Fibroblast of peridontal ligament (primary cell): ENCODE data around the gene C10orf90.
A peak's percentile ranks its signal among the peaks of the same experiment; 100 is the strongest.

ENCODE experiments used
- DNase-seq: peaks from one replicate; pipeline ENCODE4 v3.0.0-alpha.2; 2010; ENCODE audit errors: extremely low read depth

Gene C10orf90

DNA sequence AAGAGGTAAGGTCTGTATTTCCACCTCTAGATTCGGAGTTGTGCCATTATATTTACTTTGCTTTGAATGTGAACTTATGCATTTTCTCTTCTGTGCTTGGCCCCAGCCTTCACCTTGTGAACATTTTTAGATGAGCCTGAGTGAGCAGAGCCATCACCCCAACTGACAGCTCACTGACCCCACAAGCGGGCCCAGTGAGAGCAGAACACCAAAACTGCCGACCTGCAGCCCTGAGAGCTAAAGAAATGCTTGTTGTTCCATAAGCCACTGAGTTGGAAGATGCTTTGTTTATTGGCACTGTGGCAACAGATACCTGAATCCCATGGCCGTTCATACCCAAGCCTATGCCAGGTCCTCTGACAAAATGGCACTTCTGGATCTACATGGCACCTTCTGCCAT, 37.8 kb downstream of the C10orf90 start:
- DNase-seq, result no peak

DNA sequence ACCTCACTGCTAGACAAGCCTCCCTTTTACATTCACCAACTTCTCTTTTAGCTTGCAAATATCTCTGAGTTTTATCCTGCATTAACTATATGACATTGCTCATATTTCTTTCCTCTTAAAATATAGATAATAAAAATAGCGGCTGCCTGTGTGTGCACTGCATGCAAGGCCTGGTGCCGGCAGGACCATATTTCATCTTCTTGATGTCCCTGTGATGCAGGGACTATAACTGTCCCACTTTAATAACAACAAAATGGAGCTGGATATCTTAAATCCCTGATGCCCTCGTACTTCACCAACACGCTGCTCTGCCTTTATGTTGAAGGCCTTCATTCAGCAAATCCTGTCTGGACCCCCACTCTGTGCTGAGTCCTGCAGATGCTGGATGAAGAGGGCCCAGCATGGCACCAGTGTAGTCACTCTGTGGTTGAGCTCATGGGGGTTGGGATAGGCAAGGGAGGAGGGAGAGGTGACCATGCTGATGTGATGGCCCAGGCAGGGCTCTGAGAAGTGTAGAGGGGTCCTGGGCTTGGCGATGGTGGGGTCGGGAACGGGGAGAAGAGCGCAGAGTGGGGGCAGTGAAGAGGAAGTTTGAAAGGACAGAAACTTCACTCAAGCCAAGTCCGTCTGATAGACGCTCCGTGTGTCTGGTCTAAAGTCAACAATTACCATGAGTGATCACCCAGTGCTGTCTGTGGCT, 40.4 kb downstream of the C10orf90 start:
- no peak for DNase-seq

DNA sequence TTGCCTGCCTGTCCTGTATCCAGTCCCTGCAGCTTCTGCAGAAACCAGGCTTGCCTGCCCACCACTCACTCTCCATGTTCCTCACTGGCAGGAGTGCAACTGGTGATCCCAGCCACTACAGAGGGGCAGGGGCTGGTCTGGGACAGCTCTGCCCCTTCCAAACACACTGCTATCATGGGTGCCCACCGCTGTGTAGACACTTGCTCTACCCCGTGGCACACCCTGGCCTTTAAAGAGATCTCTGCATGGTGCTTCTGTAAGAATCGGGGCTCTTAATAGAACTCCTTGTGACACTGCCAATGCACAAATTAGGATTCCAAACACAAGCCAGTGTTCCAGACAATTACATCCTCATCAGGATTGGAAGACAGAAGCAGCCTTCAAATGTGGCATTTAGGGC, 41.7 kb downstream of the C10orf90 start:
- DNase-seq, result no peak

DNA sequence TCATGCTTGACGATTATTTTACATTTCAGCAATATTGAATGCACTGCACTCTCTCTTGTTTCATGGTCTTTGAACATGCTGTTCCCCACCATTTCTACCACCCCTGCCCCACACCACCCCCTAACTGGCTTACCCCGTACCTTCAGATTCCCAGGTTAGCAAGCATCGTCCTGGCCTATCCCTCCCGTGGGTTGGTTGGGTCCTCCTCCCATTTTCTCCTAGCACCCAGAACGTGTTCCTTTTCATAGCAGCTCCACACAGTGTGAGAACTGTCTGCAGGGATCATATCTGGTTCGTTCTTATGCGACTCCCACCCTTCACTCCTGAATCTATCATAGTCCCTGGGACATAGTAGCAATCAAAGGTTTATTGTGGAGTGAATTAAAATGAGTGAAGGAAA, 48.6 kb downstream of the C10orf90 start:
- DNase-seq, result no peak

DNA sequence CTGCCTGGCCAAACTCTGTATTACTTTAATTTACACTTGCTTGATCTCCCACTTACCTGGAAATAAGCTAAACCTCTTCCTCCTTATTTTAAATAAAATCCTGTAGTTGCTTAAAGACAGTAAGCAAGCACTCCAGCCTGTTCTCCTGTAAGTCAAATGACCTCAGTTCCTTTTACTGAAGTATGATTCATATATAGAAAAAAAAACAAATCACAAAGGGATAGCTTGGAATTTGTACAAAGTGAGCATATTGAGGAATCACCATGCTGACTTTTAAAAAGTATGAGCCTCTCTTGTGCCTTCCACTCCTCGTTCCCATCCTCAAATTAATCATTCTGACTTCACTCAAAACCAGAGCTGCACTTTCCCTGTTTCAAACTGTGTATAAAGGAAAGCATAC, 52.0 kb downstream of the C10orf90 start:
- DNase-seq, result no peak

DNA sequence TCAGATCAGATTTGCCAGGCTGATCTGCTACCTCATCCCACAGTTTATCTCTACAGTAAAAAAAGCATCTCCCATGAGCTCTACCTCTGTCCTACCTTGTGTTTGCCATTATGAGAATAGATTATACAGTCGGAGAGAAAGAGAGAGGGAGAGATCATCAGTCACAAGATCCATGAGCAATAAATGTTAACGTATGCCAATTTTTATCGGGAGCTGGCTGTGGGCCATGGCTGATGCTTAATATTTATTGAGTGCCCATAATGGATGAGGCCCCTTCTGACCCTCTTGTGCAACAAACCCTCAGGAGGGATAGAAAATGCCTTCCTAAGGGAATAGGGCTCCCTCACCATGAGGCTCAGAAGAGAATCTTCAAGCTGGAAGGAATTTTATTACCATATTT, 52.8 kb downstream of the C10orf90 start:
- DNase-seq, result no peak

DNA sequence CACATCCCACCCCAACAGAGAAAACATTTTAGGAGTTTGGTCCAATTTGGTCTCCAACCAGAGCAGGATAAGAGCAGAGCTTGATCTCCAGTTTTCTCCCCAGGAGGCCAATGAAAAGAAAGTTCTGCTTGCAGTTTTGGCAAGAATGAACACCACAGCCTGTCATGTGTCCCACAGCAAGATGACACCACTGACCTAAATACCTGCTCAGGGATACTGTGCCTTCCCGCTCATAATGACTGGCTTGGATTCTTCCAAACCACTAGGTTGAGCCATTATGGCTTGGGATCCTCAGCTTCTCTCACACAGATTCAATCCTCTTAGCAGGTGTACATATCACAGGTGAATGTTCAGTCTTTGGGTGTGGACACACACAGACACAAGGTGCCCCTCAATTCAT, 53.3 kb downstream of the C10orf90 start:
- DNase-seq, result no peak

DNA sequence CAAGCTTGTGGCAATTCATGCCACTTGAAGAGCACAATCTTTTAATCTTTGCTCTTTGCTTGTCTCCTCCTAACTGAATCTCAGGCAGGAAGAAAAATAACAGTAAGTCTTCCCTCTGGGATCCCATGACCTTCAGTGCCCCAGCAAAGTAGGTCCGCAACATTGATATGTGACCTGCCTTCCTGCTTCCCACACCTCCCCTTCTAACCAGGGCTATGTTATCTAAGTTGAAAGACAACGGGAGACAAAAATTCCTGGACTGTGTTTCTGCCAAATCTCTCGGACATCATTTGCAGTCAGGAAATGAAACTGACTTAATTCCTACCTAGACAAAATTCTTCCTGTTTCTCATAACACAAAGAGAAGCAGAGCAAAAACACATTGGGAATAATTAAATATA, 53.8 kb downstream of the C10orf90 start:
- no peak for DNase-seq

DNA sequence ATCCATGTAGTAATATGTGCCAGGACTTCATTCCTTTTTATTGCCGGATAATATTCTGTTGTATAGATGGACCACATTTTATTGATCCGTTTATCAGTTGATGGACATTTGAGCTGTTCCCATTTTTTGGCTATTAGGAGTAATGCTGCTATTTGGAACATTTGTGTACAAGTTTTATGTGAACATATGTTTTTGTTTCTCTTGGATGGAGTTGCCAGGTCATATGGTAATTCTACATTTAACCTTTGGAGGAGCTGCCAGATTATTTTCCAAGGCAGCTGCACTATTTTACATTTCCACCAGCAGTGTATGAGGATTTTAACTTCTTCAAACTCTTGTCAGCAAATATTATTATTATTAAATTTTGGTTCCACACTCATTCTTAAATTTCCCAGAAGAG, 59.2 kb downstream of the C10orf90 start:
- no peak for DNase-seq

DNA sequence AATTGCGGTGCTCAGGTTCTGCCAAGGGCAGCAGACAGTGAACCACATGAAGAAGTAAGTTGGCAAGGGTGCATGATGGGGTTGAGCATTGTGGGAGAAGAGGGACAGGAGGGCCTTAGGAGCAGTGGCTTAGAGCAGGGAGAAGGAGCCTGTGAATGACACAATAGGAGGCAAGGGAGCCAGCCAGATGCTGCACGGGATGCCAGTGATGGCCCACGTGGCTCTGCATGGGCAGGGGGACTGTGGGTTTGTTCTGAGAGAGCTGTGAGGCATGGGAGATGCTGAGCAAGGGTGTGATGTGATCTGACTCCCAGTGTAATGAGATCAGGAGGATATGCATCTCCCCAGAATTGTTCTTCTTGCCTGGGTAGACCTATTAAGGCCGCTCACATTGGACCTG, 60.9 kb downstream of the C10orf90 start:
- DNase-seq, result no peak

DNA sequence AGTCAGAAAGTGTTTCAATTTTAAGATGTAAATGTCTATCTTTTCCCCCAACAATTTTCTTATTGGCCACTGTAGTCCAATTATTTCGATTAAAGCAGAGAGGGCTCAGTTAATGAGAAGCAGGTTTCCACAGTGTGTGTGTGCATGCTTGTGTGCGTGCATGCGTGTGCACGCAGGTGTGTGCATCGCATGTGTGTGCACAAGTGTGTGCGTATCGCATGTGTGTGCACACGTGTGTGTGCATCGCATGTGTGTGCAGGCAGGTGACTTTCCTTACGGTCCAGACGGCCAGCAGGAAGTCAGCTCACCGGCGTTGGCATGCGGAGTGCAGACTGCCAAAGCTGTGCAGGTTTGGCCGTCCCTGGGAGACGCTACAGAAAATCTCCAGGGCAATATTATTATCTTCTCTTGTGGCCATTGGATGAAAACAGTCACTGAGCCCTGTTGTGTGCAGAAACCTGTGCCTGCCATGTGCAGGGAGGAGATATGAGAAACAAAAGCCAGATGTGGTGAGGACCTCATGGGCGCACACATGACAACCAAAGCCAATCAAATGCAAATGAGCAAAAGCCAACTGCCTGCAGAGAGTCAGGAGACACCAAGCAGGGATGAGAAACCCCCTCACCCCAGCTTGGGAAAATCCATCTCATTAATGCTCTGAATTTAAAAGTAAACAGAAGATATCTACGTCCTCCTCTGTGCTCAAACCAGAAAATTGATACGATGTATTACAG, 70.4 kb downstream of the C10orf90 start:
- no peak for DNase-seq

DNA sequence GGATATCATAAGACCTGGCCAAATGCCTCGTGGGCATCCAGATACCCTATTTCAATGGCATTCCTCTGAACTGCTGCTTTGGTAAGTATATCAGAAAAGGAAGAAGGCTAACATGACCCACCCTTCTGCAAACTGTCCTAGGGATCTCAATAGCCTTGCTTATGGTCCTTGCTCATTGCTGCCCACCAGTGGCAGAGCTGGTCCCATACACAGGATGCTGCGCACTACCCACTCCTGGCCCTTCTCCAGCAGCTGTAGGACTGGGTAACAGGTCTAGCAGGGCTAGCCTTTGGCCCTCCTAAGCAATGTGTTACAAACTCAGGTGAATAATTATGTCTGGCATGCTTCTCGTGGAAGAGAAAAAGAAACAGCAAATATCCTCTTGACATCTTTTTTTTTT, 72.5 kb downstream of the C10orf90 start:
- peak; percentile 29 for DNase-seq

DNA sequence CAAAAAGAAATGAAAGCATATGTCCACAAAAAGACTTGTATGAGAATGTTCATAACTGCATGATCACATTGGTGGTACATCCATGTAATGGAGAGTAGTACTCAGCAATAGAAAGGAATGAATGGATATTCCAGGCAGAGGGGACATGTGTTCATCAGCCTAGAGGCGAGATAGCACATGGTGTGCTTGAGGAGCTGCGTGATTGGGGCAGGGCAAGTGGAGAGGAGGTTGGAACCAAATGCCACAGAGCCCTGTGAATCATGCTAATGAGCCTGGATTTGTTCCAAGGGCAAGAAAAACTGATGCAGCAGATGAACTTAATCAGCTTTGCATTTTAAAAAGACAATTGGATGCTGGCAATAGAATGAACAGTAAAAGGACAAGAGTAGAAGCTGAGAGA, 73.3 kb downstream of the C10orf90 start:
- DNase-seq, result peak; percentile 6

DNA sequence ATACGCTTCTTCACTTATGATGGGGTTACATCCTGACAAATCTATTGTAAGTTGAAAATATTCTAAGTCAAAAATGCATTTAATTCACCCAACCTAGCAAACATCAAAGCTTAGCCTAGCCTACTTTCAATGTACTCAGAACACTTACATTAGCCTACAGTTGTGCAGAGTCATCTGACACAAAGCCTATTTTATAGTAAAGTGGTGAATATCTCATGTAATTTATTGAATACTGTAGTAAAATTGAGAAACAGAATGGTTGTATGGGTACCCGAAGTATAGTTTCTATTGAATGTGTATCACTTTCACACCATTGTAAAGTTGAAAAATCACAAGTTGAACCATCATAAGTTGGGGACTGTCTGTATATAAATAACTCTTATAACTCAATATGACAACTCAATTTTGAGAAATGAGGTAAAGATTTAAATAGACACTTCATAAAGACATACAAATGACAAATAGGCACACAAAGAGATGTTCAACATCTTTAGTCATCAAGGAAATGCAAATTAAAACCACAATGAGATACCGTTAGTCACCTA, 73.9 kb downstream of the C10orf90 start:
- no peak for DNase-seq

DNA sequence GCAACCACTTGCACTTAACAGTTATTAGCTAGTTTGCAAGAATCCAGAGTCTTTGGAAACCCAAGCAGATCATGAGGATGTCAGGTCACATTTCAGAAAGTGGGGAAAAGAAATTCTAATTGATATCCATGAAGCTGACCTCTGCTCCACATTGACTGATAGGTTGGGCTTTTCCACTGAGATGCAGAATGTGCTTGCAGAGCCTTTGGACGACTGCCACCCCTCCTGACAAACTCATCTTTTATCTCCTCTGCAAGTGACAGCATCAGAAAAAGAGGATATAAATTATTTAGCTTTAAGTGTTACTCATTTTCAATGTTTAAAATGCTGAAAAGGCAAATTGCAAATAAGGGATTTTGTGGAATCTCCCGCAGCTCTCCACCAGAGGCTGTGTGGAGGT, 75.3 kb downstream of the C10orf90 start:
- no peak for DNase-seq

DNA sequence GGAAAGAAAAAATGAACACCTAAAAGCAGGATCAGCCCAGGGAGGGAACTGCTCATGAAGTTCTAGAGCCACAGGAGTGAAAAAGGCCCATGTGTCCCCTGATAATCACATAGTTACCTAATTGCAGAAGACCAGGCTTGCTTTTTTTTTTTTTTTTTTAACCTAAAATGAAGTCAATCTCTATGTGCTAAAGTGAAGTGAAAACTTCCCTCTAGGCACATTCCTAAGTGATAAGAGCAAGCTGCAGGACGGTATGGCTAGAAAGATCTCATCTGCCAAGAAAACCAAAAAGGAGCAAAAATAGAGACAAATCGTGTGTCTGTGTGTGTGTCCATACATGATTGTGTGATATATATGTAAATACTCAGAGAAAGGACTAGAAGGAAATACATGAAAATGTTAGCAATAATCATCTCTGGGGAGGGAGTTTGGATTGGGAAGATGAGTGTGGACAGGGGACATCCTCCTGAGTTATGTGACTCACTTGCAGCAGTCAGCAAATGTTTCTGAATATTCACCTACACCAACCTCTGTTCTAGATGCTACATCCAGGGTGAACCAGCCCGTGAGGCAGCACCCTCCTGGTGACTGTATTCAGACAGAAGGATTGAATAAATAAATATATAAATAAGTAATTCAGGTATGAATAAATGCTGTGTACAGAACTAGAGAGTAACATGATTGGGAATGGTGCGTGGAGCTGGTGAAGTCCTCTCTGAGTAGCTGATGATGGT, 76.4 kb downstream of the C10orf90 start:
- no peak for DNase-seq

DNA sequence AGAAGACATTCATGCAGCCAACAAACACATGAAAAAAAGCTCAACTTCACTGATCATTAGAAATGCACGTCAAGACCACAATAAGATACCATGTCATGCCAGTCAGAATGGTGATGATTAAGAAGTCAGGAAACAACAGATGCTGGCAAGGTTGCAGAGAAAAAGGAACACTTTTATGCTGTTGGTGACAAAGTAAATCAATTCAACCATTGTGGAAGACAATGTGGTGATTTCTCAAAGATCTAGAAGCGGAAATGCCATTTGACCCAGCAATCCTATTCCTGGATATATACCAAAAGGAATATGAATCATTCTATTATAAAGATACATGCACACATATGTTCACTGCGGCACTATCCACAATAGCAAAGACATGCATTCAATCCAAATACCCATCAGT, 77.6 kb downstream of the C10orf90 start:
- DNase-seq, result no peak

DNA sequence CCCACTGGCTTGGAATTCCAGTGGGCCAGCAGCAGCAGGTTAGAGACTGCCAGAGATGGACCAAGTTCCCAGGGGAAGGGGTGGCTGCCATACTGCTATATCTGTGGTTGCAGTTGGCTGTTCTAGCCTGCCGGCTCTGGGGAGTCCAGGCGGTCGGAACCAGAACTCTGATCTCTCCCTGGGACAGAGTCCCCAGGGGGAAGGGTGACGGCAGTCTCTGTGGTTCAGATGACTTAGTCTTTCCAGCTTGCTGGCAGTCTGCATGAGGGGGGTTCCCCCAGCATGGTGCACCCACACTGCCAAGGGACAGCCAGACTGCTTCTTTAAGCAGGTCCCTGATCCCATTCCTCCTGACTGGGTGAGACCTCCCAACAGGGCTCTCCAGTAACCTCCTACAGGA, 82.5 kb downstream of the C10orf90 start:
- DNase-seq, result no peak

DNA sequence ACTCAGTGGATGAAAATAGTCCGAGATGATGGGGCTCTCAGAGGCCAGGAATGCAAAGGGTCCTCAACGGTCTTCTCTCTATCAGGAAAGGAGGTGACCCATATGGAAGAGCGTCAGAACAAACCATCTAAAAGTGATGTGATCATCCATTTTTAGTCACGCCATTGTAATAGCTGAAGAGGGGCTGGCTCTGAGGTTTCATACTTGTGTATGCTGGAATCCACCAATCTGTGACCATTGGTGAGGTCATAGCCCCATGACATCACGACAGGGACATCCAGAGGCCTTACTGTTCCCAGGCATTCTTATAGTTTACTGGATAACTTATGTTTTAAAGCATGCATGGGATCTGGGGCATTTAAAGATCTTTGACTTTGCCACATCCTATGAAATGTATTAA, 83.6 kb downstream of the C10orf90 start:
- no peak for DNase-seq

DNA sequence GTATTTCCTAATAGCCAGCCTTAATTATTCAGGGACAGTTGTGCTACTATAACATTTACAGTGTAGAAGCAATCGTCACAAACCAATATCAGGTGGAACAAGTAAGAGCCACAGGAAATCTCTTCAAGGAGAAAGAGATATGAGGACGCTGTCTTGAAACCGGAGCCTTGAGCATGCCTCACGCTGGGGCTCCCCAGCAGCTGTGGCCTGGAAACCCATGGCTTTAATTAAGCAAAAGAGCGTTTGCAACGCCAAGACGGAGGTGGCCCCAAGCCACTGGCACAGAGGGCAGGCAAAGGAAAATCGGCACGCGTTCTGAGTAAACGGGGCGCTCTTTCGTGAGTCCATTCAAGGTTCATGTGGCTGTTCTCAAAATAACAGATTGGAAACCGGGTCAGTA, 84.4 kb downstream of the C10orf90 start:
- DNase-seq, result no peak

DNA sequence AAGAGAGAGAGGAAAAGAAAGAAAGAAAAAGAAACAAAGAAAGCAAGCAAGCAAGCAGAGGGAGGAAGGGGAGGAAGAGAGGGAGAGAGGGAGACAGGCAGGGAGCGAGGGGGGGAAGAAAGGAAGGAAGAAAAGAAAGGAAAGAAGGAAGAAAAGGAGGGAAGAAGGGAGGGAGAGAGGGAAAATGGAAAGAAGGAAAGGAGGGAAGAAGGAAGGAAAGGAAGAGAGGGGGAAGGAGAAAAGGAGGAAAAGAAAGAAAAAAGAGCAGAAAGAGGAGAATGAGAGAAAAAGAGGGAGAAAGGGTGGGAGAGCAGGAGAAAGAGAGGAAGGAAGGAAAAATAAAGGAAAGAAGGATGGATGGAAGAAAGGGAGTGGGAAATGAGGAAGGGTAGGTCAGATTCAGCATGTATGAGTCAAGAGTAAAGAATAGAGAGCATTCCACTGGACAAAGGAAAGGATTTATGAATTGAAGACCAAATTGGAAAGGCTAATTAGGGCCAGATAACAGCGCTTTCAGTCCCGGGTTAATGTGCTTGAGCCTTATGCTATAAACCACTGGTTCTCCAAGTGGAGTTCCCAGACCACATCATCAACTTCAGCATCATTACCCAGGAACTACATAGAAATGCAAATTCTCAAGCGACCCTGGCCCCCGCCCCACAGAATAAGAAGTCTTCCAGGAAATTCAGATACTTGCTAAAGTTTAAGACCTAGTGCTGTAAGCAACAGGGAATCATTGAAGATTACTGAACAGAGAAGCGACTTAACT, 85.1 kb downstream of the C10orf90 start:
- no peak for DNase-seq

DNA sequence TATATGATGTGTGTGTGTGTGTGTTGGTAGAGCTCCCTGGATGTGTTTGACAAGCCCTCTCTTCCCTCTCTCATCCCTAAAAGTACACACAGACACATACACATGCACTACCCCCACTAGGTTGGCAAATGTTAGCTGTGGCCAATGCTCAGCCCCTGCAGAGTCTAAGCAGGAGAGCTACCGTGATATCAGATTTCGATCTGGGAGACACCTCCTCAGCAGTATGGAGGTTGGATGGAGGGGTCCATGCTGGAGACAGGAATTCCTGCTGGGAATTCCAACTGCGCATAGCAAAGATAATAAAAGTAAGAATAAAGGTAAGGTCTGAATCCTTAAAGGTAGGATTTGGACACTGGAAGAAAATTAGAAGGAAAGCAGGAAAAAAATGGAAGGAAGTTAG, 85.7 kb downstream of the C10orf90 start:
- no peak for DNase-seq
